Heart right ventricle (tissue), 16 donors: ENCODE data around the gene TMEM127. TPM values are rescaled to one million over a fixed set of nuclear protein-coding genes. Genes with fewer than 3 reads are reported as not detected.
"Not testable (repeated sequence)": the region's sequence is repeated elsewhere in the genome, so short reads cannot be mapped to it uniquely, and the experiment has no call there.

Experiments used
- ATAC-seq, 8 donors: fragments of 200-7000 bp; cut with Tn5 transposase; one replicate each; pipeline ENCODE4 v1.9.1; 2020; ENCODE audit warnings: mild to moderate bottlenecking in 8 of 8, moderate library complexity in 8 of 8, moderate number of reproducible peaks in 1 of 8
- DNase-seq, 2 donors: peaks; one replicate each; pipeline ENCODE4 v3.0.0-alpha.2; 2020
- H3K27ac ChIP-seq, 10 donors: fragments of 200-600 bp; sonication (generic) in 2 of 10; one replicate each; pipeline versions ENCODE4 v1.5.0 to v1.8.0; 2020 to 2022; ENCODE audit warnings: mild to moderate bottlenecking in 3 of 10
- H3K27me3 ChIP-seq, 7 donors: fragments of 200-600 bp; one replicate each; pipeline ENCODE4 v1.8.0; 2021 to 2022; ENCODE audit warnings: mild to moderate bottlenecking in 2 of 7
- H3K36me3 ChIP-seq, 9 donors: fragments of 200-600 bp; sonication (generic) in 1 of 9; one replicate each; pipeline versions ENCODE4 v1.5.0 to v1.8.0; 2020 to 2022; ENCODE audit warnings: mild to moderate bottlenecking in 2 of 9
- H3K4me1 ChIP-seq, 9 donors: fragments of 200-600 bp; sonication (generic) in 1 of 9; one replicate each; pipeline versions ENCODE4 v1.5.0 to v1.8.0; 2020 to 2022; ENCODE audit warnings: mild to moderate bottlenecking in 4 of 9
- H3K4me3 ChIP-seq, 10 donors: fragments of 200-600 bp; sonication (generic) in 2 of 10; one replicate each; pipeline versions ENCODE4 v1.5.0 to v1.8.0; 2020 to 2022; ENCODE audit warnings: mild to moderate bottlenecking in 7 of 10, moderate library complexity in 2 of 10
- H3K9me3 ChIP-seq, 11 donors: fragments of 200-600 bp in 10 of 11; sonication (generic) in 2 of 11; one replicate each; pipeline versions ENCODE4 v1.5.0 to v1.8.0; 2013 to 2022; ENCODE audit warnings: mild to moderate bottlenecking in 2 of 11, control low read depth in 1 of 11, moderate library complexity in 1 of 11
- CTCF ChIP-seq, 9 donors: fragments of 200-600 bp; sonication (generic) in 2 of 9; IDR thresholded peaks; one replicate each; pipeline versions ENCODE4 v1.5.0 to v1.8.0; 2021 to 2022; ENCODE audit warnings: antibody characterized with exemption in 9 of 9, mild to moderate bottlenecking in 5 of 9, moderate library complexity in 1 of 9
- WGBS, 2 donors: extraction: QIAGEN DNeasy Blood & Tissue Kit; methylation state at CpG; one replicate each; pipeline ENCODE4 v1.1.7; 2013; ENCODE audit warnings: inconsistent platforms in 1 of 2; 5-methylcytosine and 5-hydroxymethylcytosine counted together
- intact Hi-C, 10 donors: fragments of 100-400 bp; cut with DNase I; formaldehyde crosslinking; loops; one replicate each; pipeline versions ENCODE4 v1.11.1 to v1.14.2; 2022
- polyA plus RNA-seq, 2 donors: library from polyadenylated mRNA; stranded (reverse); fragments of 200-250 nt; gene quantifications; one replicate each; pipeline ENCODE4 v1.2.3, GENCODE V29; 2013
- total RNA-seq, 10 donors: library from RNA; stranded (reverse); fragmentation: NEBNext Ultra II Directional in 3 of 10; extraction: Animal tissue kit (Norgen Biotek cat#: 25700) in 3 of 10; gene quantifications; one replicate each; pipeline versions ENCODE4 v1.2.1 to v1.2.4, GENCODE V29; 2021 to 2023
- donor health status: Arrhythmogenic right ventricular cardiomyopathy.
- donor health status: ischemic (EF 13 %, LVEDD 7.1; RV severe dilation, severe dysfunction).
- donor health status: healthy with polysubstance abuse.
- donor health status: DM: no; HTN: yes; CAD: no.
- donor health status: DM: no; HTN: no; CAD: no.
- donor health status: ischemic (EF 25% LVEDD 6.9; RV normal size, moderate dysfunction).
- donor health status: ischemic (EF 25% LVEDD 5.7; RV mildly dilated, moderate dysfunction).
- donor health status: healthy.
- donor health status: DM: yes; HTN: yes; CAD: no.
- donor health status: Ischemic cardiomyopathy.
- donor health status: ischemic (EF 35%, LVEDD 5.7; RV mildly dilated, moderate dysfunction).
- donor health status: nonischemic (EF 11% LVEDD 7.7; RV severe dilation, severe dysfunction).
- donor health status: DM: yes; HTN: yes; CAD: no.
- donor health status: PGD.
- donor health status: ischemic (EF 29% LVEDD 5.4; RV normal size, mild dysfunction).
- donor health status: nonischemic (EF 23%, LVEDD 6.1; RV moderate dilation, normal function).

TMEM127 gene
- total and polyA plus RNA-seq, 12 donors, result 15.2 to 113 (median 88.3) TPM

- Histone ChIP-seq H3K27ac (no peak overlapping the region), H3K27me3 (no peaks in the 10 kb centered on the region), H3K4me1 (peaks cover 6 to 40% (median 24%) of the 10 kb centered on the region in 9 donors), H3K4me3 (no peak overlapping the region), H3K36me3 (peaks cover 0 to 79% (median 69%) of the 10 kb centered on the region in 9 donors), H3K9me3 (no peaks in the 10 kb centered on the region)
- intact Hi-C loops, result loop anchor here in 7 of 10 donors (5.0 to 10.0 kb wide), 3 partner anchors 35 to 203 kb away; partner anchors contain the start of genes NEURL3 (in 4 of the 7), CIAO1 (in 2 of the 7) and TMEM127 (in 2 of the 7)
- ATAC-seq (no peak), DNase-seq (no peak)
- 56 to 72% methylated on average over 1 of the region's 1 CpG for WGBS, 2 donors
- no peak for TF ChIP-seq CTCF (IDR thresholded peaks at IDR 0.05)
These were observed 36.1 kb upstream of the TMEM127 start for GRCh38 chr2:96301865-96302264.

GRCh38 chr2:96296925-96297324 lies 31.1 kb upstream of the TMEM127 start:
- Histone ChIP-seq H3K4me3 (no peak overlapping the region), H3K9me3 (no peaks in the 10 kb centered on the region), H3K27ac (no peak overlapping the region), H3K4me1 (peaks cover 0 to 4% (median 0%) of the 10 kb centered on the region in 9 donors), H3K27me3 (no peaks in the 10 kb centered on the region), H3K36me3 (peaks cover 5 to 100% (median 97%) of the 10 kb centered on the region in 9 donors)
- WGBS, 2 donors, result 78 to 86% methylated on average over 5 of the region's 5 CpGs
- no peak for TF ChIP-seq CTCF (IDR thresholded peaks at IDR 0.05)
- DNase-seq (no peak), ATAC-seq (no peak)
- intact Hi-C loops, result no loop called here

- H3K4me1 ChIP-seq, H3K27me3 ChIP-seq, intact Hi-C loops, H3K4me3 ChIP-seq, H3K27ac ChIP-seq, ATAC-seq, DNase-seq, H3K9me3 ChIP-seq: not testable (repeated sequence)
- 86 to 87% methylated on average over 8 of the region's 8 CpGs for WGBS, 2 donors
- peaks cover 5 to 100% (median 98%) of the 10 kb centered on the region in 9 donors for H3K36me3 ChIP-seq
These were observed 28.5 kb upstream of the TMEM127 start for GRCh38 chr2:96294271-96294670.

- intact Hi-C loops, result no loop called here
- Histone ChIP-seq H3K9me3 (no peaks in the 10 kb centered on the region), H3K27ac (no peak overlapping the region), H3K4me3 (no peak overlapping the region), H3K27me3 (no peaks in the 10 kb centered on the region), H3K36me3 (peaks cover 5 to 100% (median 98%) of the 10 kb centered on the region in 9 donors), H3K4me1 (no peaks in the 10 kb centered on the region)
- DNase-seq, result no peak
- no peak for TF ChIP-seq CTCF (IDR thresholded peaks at IDR 0.05)
- 92 to 96% methylated on average over 5 of the region's 5 CpGs for WGBS, 2 donors
- no peak for ATAC-seq
These were observed 26.0 kb upstream of the TMEM127 start for GRCh38 chr2:96291751-96292150.

- WGBS, 2 donors, result 90 to 92% methylated on average over 6 of the region's 6 CpGs
- Histone ChIP-seq H3K4me1 (no peaks in the 10 kb centered on the region), H3K4me3 (no peak overlapping the region), H3K27me3 (no peaks in the 10 kb centered on the region), H3K36me3 (peaks cover 11 to 100% (median 100%) of the 10 kb centered on the region in 9 donors), H3K9me3 (no peaks in the 10 kb centered on the region), H3K27ac (no peak overlapping the region)
- intact Hi-C loops, result no loop called here
- ATAC-seq (no peak), DNase-seq (no peak)
- no peak for TF ChIP-seq CTCF (IDR thresholded peaks at IDR 0.05)
These were observed 21.6 kb upstream of the TMEM127 start for GRCh38 chr2:96287273-96287856.
